Stimulated activated CD8-positive, alpha-beta memory T cell treated with anti-CD3 and anti-CD28 coated beads, Interleukin-7, amount 100 ng/mL, for 24 hours (primary cell): ENCODE data around the gene CDC27.
"Not testable (repeated sequence)": the region's sequence is repeated elsewhere in the genome, so short reads cannot be mapped to it uniquely, and the experiment has no call there.

Experiments
- DNase-seq: peaks from one replicate; pipeline ENCODE4 v3.0.0-alpha.2; 2020; ENCODE audit warnings: low read depth

CDC27 gene

GRCh38 chr17:47192554-47192953 is 3.5 kb upstream of the CDC27 start:
- no peak for DNase-seq

DNA sequence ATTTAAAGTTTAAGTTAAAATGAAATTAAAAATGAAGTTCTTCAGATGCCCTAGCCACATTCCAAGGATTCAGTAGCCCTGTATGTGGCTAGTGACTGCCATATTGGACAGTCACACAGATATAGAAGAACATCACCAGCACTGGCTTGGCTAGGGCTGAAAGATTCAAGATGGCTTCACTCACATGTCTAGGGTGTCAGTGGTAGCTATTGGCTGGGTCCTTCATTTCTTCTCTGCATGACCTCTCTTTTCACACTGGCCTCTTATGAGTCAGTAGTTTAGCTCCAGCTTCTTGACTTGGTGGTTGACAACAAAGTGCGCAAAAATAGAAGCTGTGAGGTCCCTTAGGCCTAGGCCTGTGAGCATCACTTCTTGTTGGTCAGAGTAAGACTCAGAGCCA is 1.7 kb upstream of the CDC27 start:
- no peak for DNase-seq

DNA sequence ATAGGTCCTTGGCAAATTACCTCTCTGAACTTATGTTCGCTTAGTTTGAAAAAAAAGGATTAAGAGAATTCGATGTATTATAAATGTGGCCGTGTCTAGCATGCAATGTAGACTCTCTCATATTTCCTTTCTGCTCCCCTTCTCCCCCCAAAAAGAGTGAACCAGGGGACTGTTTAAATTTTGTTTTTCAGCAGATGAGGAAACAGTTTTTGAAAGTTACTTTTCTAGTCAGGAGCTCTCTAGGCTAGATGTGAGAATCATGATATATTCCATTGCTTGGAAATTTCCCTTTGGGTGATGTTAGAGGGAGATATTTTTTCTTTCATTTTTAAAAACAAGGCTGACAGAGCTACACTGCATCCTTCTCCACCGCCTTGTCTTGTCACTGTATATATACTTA is 1.1 kb upstream of the CDC27 start:
- DNase-seq, result no peak

DNA sequence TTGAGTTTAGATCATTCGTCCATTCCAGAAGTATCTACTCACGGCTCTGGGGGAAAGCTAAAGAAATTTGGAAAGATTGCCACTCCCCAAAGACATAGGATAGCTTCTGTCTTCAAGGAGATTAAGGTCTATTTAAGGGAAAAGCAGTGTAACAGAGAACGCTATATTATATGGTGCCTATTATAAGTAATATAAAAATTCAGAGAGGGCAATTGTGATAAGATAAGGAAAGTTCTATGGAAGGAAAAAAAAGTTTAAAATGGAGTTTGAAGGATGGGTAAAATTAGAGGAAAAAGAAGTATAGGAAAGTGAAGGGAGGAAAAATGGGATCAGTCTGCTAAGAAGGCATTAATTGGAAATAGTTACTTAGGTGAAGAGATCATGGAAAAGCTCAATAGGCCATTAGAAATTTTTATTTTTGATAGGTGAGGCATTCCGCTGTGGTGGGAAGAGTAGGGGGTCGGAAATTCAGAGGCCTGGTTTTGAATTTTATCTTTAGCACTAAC is 690 bp upstream of the CDC27 start:
- DNase-seq, result no peak

DNA sequence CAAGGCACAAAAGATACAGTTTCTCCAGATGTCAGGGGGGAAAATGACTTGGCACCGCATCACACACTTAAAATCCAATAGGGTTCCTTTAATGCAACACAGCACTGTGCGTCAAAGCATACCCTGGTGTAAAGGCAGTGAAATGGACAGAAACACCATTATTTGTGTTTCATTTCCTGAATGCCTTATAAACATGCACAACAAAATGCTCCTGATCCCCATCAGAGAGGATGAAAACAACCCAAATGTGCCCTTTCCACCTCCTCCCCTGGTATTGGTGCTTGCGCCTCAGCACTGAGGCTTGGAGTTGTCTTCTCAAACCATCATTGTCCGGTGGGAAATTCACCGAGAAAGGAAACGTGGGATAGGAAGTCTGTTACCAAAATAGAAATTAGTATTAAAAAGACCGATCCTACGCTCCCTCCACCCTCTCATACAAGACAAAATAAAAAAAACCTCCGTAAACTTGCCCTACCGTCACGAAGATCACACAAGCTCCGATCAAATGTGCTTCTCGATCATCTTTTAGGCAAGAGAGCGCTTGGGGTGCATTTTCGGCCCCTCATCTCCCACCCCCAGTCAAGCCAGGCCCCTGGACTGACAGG is 722 bp downstream of the CDC27 start:
- DNase-seq, result no peak

GRCh38 chr17:47184681-47185080 is 4.4 kb downstream of the CDC27 start:
- no peak for DNase-seq

DNA sequence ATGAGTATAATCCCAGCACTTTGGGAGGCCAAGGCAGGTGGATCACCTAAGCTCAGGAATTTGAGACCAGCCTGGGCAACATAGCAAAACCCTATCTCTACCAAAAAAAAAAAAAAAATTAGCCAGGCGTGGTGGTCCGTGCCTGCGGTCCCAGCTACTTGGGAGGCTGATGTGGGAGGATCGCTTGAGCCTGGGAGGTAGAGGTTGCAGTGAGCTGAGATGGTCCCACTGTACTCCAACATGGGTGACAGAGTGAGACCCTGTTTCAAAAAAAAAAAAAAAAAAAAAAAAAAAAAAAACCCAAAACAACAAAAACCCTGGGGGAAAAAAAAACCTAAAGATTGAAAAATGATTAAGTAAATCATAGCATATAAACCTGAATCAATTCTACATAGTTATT is 8.1 kb downstream of the CDC27 start:
- DNase-seq, result not testable (repeated sequence)

DNA sequence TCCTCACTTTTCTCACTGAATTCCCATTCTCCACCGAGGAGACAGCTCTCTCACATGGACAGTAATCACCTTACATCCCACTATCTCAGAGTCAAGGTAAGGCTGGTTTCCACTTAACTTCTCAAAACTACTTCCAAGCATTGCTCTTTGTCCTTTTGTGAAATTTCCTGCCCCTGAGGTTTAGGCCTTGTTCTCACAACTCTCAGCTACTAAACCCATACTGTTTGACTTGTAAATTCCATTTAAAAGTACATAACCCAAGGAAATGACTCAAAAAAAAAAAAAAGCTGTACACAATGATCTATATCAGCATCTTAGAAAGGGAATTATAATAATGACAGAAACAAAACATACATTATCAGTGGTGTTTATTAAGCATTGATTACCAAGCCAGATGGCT is 8.8 kb downstream of the CDC27 start:
- no peak for DNase-seq

DNA sequence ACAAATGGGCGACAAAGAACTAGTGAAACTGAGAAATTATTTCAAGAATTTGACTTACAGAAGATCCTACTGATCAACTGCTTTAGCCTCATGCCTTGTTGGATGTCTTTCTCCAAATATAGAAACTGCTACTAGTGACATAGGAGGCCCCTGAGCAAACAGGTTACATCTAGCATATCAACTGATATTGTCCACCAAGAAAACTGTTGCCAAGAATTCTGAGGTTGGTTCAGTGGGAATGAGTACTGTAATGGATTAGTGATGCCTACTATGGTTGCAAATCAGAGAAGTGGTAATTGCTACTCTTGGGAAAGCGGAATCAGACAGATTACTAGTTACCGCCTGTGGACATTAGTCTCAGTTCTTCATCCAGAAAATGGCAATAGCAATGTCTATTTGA is 10.0 kb downstream of the CDC27 start:
- DNase-seq, result no peak

DNA sequence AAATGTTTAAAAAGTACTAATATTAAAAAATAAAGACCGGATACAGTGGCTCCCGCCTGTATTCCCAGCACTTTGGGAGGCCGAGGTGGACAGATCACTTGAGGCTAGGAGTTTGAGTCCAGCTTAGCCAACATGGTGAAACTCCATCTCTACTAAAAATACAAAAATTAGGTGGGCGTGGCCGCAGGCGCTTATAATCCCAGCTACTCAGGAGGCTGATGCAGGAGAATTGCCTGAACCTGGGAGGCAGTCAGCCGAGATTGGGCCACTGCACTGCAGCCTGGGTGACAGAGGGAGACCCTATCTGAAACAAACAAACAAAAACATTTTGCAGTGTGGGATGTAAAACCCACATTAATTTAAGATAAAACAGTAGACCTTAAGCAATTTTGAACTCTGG is 11.8 kb downstream of the CDC27 start:
- no peak for DNase-seq

DNA sequence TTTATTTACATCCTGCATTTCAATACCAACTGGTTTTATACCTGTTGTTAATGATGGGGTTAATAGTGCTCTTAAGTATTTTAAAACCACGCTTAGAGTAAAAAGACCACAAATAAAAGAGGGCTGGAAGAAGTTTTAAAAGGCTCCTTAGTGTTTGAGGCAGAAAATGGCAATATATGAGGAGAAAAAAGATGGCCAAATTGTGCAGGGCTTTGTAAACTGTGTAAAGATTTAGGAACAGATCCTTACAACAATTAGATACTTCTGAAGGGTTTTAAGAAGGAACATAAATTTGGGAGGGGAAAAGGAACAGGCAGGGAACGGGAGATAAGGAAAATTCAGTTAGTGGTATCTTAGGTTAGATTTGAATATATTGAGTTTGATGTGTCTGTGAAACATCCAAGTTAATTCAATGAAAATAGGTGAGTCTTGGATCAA is 12.7 kb downstream of the CDC27 start:
- DNase-seq, result no peak

DNA sequence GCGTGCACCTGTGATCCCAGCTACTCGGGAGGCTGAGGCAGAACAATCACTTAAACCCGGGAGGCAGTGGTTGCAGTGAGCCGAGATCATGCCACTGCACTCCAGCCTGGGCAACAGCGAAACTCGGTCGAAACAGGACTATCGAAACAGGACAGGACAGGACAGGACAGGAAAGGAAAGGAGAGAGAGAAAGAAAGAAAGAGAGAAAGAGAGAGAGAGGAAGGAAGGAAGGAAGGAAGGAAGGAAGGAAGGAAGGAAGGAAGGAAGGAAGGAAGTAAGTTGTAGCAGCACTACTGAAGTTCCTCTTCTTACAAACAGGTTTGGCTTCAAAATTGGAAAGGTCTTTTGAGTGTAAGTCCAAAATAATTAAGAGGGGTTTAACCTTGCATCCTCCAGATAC is 14.3 kb downstream of the CDC27 start:
- not testable (repeated sequence) for DNase-seq

DNA sequence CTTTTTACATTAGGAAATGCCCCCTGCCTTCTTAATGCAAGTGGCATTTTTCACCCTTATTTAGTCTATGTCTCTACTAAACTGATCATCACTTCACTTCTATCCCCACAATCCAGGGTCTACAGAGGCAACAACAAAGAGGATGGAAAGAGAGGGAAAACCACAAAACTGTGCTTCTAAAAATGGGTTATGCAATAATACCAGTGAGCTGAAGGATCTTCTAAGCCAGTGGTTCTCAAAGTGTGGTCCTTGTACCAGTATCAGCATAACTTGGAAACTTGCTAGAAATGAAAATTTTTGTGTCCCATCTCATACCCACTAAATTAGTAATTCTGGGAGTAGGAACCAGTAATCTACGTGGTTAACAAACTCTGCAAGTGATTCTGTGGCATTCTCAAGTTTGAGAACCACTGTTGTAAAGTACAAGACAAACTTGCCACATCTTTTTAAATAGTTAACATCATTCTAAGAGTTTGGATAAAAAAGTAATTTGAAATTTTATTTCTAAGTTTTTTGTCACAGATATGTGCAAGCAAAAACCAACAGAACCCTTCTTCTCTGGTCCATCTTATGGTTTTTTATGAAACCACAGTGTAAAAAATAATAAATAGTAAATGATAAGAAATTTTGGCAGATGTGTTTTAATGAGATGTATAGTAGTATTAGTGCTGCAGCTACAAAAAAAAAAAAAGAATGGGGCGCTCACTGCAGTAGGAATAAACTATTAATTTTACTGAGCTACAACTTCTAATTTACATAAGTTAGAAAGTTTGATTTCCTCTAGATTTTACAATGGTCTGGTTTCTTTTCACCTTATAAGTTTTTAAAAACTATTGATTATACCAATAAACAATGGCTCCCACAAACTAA is 16.2 kb downstream of the CDC27 start:
- DNase-seq, result no peak

DNA sequence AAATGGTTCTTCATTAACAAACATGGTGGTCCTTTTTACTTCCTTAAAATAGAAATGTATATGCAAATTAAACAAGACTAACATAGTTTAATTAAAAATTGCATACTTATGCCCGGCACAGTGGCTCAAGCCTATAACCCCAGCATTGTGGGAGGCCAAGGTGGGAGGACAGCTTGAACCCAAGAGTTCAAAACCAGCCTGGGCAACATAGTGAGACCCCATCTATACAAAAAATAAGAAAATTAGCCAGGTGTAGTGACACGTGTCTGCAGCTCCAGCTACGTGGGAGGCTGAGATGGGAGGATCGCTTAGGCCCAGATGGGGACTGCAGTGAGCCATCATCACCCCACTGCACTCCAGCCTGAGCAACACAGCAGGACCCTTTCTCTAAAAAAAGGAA is 18.4 kb downstream of the CDC27 start:
- no peak for DNase-seq

DNA sequence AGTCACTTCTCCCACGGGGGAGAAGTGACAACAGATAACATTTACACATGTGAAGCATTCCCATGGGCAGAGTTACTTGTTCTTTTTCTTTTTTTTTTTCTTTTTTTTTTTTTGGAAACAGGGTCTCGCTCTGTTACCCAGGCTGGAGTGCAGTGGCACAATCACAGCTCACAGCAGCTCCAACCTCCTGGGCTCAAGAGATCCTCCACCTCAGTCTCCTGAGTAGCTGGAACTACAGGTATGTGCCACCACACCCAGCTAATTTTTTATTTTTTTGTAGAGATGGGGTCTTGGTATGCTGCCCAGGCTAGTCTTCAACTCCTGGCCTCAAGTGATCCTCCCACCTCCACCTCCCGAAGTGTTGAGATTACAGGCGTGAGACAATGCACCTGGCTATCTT is 20.2 kb downstream of the CDC27 start:
- not testable (repeated sequence) for DNase-seq

GRCh38 chr17:47166854-47167253 is 22.2 kb downstream of the CDC27 start:
- not testable (repeated sequence) for DNase-seq

DNA sequence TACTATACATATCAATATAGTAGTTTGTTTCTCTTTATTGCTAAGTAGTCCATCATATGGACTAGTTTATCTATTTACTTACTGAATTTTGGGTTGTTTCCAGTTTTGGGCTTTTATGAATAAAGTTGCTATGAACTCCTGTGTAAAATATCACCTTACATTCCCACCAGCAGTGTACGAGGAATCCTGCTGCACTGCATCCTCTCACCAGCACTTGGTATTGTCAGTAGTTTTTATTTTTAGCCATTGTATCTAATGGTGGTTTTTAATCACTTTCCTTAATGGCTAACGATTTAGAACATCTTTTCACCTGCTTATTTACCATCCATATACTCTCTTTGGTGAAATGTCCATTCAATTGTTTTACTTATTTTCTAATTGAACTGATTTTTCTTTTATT is 24.0 kb downstream of the CDC27 start:
- DNase-seq, result no peak

DNA sequence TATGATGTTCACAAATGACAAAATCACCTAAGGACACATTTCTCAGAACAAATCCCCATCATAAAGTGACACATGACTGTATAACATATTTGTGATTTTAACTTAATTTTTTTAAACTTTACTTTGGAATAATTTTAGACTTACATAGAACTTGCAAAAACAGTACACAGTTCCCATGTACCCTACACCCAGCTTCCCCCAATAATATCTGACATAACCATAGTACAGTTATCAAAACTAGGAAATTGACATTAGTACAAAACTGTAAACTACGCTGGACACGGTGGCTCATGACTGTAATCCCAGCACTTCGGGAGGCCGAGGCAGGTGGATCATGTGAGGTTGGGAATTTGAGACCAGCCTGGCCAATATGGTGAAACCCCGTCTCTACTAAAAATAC is 24.8 kb downstream of the CDC27 start:
- DNase-seq, result no peak

GRCh38 chr17:47162013-47162622 is 27.0 kb downstream of the CDC27 start:
- no peak for DNase-seq

- no peak for DNase-seq
Measured at GRCh38 chr17:47159315-47159714, 29.8 kb downstream of the CDC27 start.

- DNase-seq, result no peak
Measured at GRCh38 chr17:47145351-47145750, 43.7 kb downstream of the CDC27 start.

DNA sequence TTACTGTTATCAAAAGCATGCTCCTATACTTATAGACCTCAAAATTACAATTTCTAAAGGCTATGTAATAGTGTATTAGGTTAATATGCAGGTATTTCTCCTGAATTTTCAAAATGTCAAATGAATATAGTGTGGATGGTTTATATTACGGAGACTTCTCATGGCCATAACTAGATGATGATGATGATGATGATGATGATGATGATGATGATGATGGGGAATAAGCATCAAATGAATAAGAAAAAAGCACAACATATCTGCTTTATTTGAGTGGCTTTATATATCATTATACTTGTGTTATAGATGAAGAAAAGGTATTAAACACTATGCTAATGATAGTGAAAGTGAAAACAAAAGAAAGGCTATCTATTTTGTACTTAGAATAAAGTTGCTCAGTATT is 53.9 kb downstream of the CDC27 start:
- no peak for DNase-seq

DNA sequence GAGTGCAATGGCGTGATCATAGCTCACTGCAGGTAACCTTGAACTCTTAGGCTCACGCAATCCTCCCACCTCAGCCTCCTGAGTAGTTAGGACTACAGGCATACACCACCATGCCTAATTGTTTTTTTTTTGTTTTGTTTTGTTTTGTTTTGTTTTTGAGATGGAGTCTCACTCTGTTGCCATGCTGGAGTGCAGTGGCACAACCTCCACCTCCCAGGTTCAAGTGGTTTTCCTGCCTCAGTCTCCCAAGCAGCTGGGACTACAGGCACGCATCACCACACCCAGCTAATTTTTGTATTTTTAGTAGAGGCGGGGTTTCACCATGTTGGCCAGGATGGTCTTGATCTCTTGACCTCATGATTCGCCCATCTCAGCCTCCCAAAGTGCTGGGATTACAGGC is 54.7 kb downstream of the CDC27 start:
- not testable (repeated sequence) for DNase-seq
